ENCODE data around the gene MICOS13.

GRCh38 chr19:5718037-5718578 lies 37.8 kb upstream of the MICOS13 start:
- no peak for TF ChIP-seq GATA2 (IDR thresholded peaks at IDR 0.05; ENCODE audit: low read depth, low read length)
- no peak for TF ChIP-seq GATA3 (IDR thresholded peaks at IDR 0.05; ENCODE audit: low read depth, low read length)

All from SH-SY5Y (cell line).